Mesenchymal stem cell (in vitro differentiated cells and primary cell): Measurements from ENCODE around the gene G2E3.
A peak's percentile ranks its signal among the peaks of the same experiment; 100 is the strongest.

ENCODE experiments used
- DNase-seq: peaks from one replicate; pipeline ENCODE4 v3.0.0-alpha.2; 2013
- H2AFZ ChIP-seq: one replicate; pipeline ENCODE4 v1.6.1; 2013; ENCODE audit warnings: low read depth, mild to moderate bottlenecking, control low read depth, inconsistent platforms, low read length, moderate library complexity
- H2AK5ac ChIP-seq: 2 replicates; pipeline ENCODE4 v1.6.1; 2013; ENCODE audit warnings: low read length, moderate library complexity, mild to moderate bottlenecking, inconsistent platforms; ENCODE audit not compliant: severe bottlenecking
- H2BK120ac ChIP-seq: one replicate; pipeline ENCODE4 v1.6.1; 2013; ENCODE audit warnings: low read depth, mild to moderate bottlenecking, inconsistent platforms, low read length, moderate library complexity
- H2BK12ac ChIP-seq, 2 experiments: one replicate each; pipeline ENCODE4 v1.6.1; 2013; ENCODE audit warnings: inconsistent platforms in 2 of 2, low read length in 2 of 2, mild to moderate bottlenecking in 2 of 2, moderate library complexity in 2 of 2, control low read depth in 1 of 2
- H2BK15ac ChIP-seq: one replicate; pipeline ENCODE4 v1.6.1; 2013; ENCODE audit warnings: mild to moderate bottlenecking, low read depth, inconsistent platforms; ENCODE audit not compliant: poor library complexity, severe bottlenecking
- H2BK5ac ChIP-seq: 2 replicates; pipeline ENCODE4 v1.6.1; 2013; ENCODE audit warnings: low read depth, mild to moderate bottlenecking, low read length, control low read depth, inconsistent platforms; ENCODE audit not compliant: poor library complexity, severe bottlenecking
- H3K14ac ChIP-seq, 2 experiments: one replicate each; pipeline ENCODE4 v1.6.1; 2013; ENCODE audit warnings: inconsistent platforms in 2 of 2, low read length in 2 of 2, control low read depth in 1 of 2, mild to moderate bottlenecking in 1 of 2, moderate library complexity in 1 of 2
- H3K18ac ChIP-seq, 2 experiments: one replicate each; pipeline ENCODE4 v1.6.1; 2013; ENCODE audit warnings: inconsistent platforms in 2 of 2, low read length in 2 of 2, control low read depth in 1 of 2, low read depth in 1 of 2, mild to moderate bottlenecking in 1 of 2
- H3K23ac ChIP-seq, 2 experiments: one replicate each; pipeline ENCODE4 v1.6.1; 2013; ENCODE audit warnings: inconsistent platforms in 2 of 2, low read length in 2 of 2, mild to moderate bottlenecking in 2 of 2, moderate library complexity in 2 of 2, control low read depth in 1 of 2
- H3K27ac ChIP-seq: 2 replicates; pipeline ENCODE4 v1.5.1; 2013; ENCODE audit warnings: mild to moderate bottlenecking, moderate library complexity, low read length, control low read depth, inconsistent platforms; ENCODE audit not compliant: poor library complexity, severe bottlenecking
- H3K27me3 ChIP-seq, 2 experiments: 2 replicates each; pipeline versions ENCODE4 v1.6.1 to v1.7.0; 2013; ENCODE audit warnings: low read length in 2 of 2, mild to moderate bottlenecking in 2 of 2, moderate library complexity in 2 of 2, control low read depth in 1 of 2, inconsistent platforms in 1 of 2; ENCODE audit not compliant: control insufficient read depth in 1 of 2, insufficient read depth in 1 of 2
- H3K36me3 ChIP-seq, 2 experiments: 2 replicates each; pipeline versions ENCODE4 v1.6.1 to v1.7.0; 2013; ENCODE audit warnings: low read length in 2 of 2, control low read depth in 1 of 2, inconsistent platforms in 1 of 2, low read depth in 1 of 2, mild to moderate bottlenecking in 1 of 2; ENCODE audit not compliant: insufficient read depth in 2 of 2, control insufficient read depth in 1 of 2
- H3K4ac ChIP-seq, 2 experiments: one replicate each; pipeline ENCODE4 v1.6.1; 2013; ENCODE audit warnings: inconsistent platforms in 2 of 2, low read length in 2 of 2, mild to moderate bottlenecking in 2 of 2, moderate library complexity in 2 of 2, control low read depth in 1 of 2, low read depth in 1 of 2
- H3K4me1 ChIP-seq: 2 replicates; pipeline ENCODE4 v1.6.1; 2013; ENCODE audit warnings: low read depth, low read length, control low read depth; ENCODE audit not compliant: control insufficient read depth, insufficient read depth
- H3K4me2 ChIP-seq: 2 replicates; pipeline ENCODE4 v1.6.1; 2013; ENCODE audit warnings: low read length, mild to moderate bottlenecking, inconsistent platforms; ENCODE audit not compliant: poor library complexity, severe bottlenecking
- H3K4me3 ChIP-seq, 2 experiments: 2 replicates each; pipeline versions ENCODE4 v1.5.1 to v1.7.0; 2013; ENCODE audit warnings: low read length in 2 of 2, mild to moderate bottlenecking in 2 of 2, control low read depth in 1 of 2, low read depth in 1 of 2; ENCODE audit not compliant: insufficient read depth in 1 of 2
- H3K79me1 ChIP-seq: replicated peaks from 2 replicates; pipeline ENCODE4 v1.6.1; 2013; ENCODE audit warnings: mild to moderate bottlenecking, control low read depth, low read length, inconsistent platforms; ENCODE audit not compliant: poor library complexity, severe bottlenecking
- H3K9ac ChIP-seq: 2 replicates; pipeline ENCODE4 v1.7.0; 2013; ENCODE audit warnings: mild to moderate bottlenecking, low read length, moderate library complexity
- H3K9me3 ChIP-seq: 2 replicates; pipeline ENCODE4 v1.7.0; 2013; ENCODE audit warnings: mild to moderate bottlenecking, low read length; ENCODE audit not compliant: control insufficient read depth
- H4K8ac ChIP-seq: one replicate; pipeline ENCODE4 v1.6.1; 2013; ENCODE audit warnings: inconsistent platforms, mild to moderate bottlenecking, low read length, moderate library complexity
- H4K91ac ChIP-seq: one replicate; pipeline ENCODE4 v1.6.1; 2013; ENCODE audit warnings: mild to moderate bottlenecking, low read length, inconsistent platforms
- WGBS: methylation state at CpG from one replicate; pipeline ENCODE4 v1.1.7; 2013; ENCODE audit warnings: mixed read lengths; 5-methylcytosine and 5-hydroxymethylcytosine counted together

Gene G2E3

DNA sequence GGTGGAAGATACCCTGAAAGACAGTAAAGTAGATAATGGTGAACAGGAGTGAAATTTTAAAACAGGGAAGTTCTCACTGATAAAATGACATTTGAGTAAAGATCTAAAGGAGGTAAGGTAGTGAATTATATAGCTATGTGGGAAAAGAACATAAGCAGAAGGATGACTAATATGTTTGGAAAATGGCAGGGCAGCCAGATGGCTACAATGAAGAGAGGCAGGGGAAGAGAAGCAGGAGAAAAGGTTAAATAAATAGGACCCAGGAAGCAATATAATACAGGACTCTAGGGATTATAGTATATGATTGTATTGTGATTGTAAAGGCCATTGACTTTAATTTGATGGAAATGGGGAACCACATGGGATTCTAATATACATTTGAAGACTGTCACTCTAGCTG, 96.2 kb downstream of the G2E3 start:
- H3K4me1 ChIP-seq, result no peaks in the 10 kb centered on the region
- no peak overlapping the region for H2AK5ac ChIP-seq
- peaks cover 20% of the 10 kb centered on the region for H3K79me1 ChIP-seq
- no peak overlapping the region for H3K14ac ChIP-seq
- no peak overlapping the region for H3K4me3 ChIP-seq
- H4K8ac ChIP-seq, result no peak overlapping the region
- H3K27me3 ChIP-seq, result no peaks in the 10 kb centered on the region
- H3K36me3 ChIP-seq, result peaks cover 18 to 89% of the 10 kb centered on the region in 2 experiments
- no peak overlapping the region for H2AFZ ChIP-seq
- H3K18ac ChIP-seq, result no peak overlapping the region
- H2BK12ac ChIP-seq, result no peak overlapping the region
- no peak overlapping the region for H3K4ac ChIP-seq
- H2BK120ac ChIP-seq, result no peak overlapping the region
- H3K23ac ChIP-seq, result no peak overlapping the region
- no peak overlapping the region for H2BK5ac ChIP-seq
- H4K91ac ChIP-seq, result no peak overlapping the region
- H3K9me3 ChIP-seq, result no peaks in the 10 kb centered on the region
- H2BK15ac ChIP-seq, result no peak overlapping the region
- H3K4me2 ChIP-seq, result no peak overlapping the region
- H3K27ac ChIP-seq, result no peak overlapping the region
- no peak overlapping the region for H3K9ac ChIP-seq
- peak; percentile 30 for DNase-seq

GRCh38 chr14:30655658-30656057, 96.7 kb downstream of the G2E3 start:
- no peak overlapping the region for H4K91ac ChIP-seq
- H3K36me3 ChIP-seq, result peaks cover 18 to 89% of the 10 kb centered on the region in 2 experiments
- no peak overlapping the region for H2BK120ac ChIP-seq
- no peaks in the 10 kb centered on the region for H3K27me3 ChIP-seq
- DNase-seq, result no peak
- peaks cover 19% of the 10 kb centered on the region for H3K79me1 ChIP-seq
- H2AFZ ChIP-seq, result no peak overlapping the region
- no peak overlapping the region for H3K4ac ChIP-seq
- peak overlapping the region in 1 of 2 experiments; percentile 33 for H2BK12ac ChIP-seq
- H2AK5ac ChIP-seq, result no peak overlapping the region
- no peak overlapping the region for H3K27ac ChIP-seq
- no peaks in the 10 kb centered on the region for H3K4me1 ChIP-seq
- no peak overlapping the region for H3K18ac ChIP-seq
- H3K23ac ChIP-seq, result no peak overlapping the region
- H3K9ac ChIP-seq, result no peak overlapping the region
- H3K9me3 ChIP-seq, result no peaks in the 10 kb centered on the region
- no peak overlapping the region for H4K8ac ChIP-seq
- H3K4me3 ChIP-seq, result no peak overlapping the region
- no peak overlapping the region for H3K14ac ChIP-seq
- WGBS, result 100% methylated on average over 2 of the region's 3 CpGs
- H2BK5ac ChIP-seq, result no peak overlapping the region
- no peak overlapping the region for H3K4me2 ChIP-seq
- no peak overlapping the region for H2BK15ac ChIP-seq

- no peak overlapping the region for H3K9ac ChIP-seq
- H2BK12ac ChIP-seq, result no peak overlapping the region
- no peak overlapping the region for H2AFZ ChIP-seq
- 72% methylated on average over 8 of the region's 8 CpGs for WGBS
- no peak overlapping the region for H2BK5ac ChIP-seq
- no peak overlapping the region for H3K4me3 ChIP-seq
- H3K23ac ChIP-seq, result no peak overlapping the region
- H4K8ac ChIP-seq, result peak overlapping the region; percentile 64
- no peak overlapping the region for H2BK120ac ChIP-seq
- H3K14ac ChIP-seq, result no peak overlapping the region
- no peaks in the 10 kb centered on the region for H3K27me3 ChIP-seq
- H4K91ac ChIP-seq, result no peak overlapping the region
- no peaks in the 10 kb centered on the region for H3K4me1 ChIP-seq
- no peak overlapping the region for H3K27ac ChIP-seq
- H3K4me2 ChIP-seq, result no peak overlapping the region
- no peak overlapping the region for H2BK15ac ChIP-seq
- H3K9me3 ChIP-seq, result no peaks in the 10 kb centered on the region
- peaks cover 21% of the 10 kb centered on the region for H3K79me1 ChIP-seq
- H3K18ac ChIP-seq, result no peak overlapping the region
- peak; percentile 53 for DNase-seq
- H3K36me3 ChIP-seq, result peaks cover 18 to 89% of the 10 kb centered on the region in 2 experiments
- H2AK5ac ChIP-seq, result peak overlapping the region; percentile 37
- no peak overlapping the region for H3K4ac ChIP-seq
These were observed 97.3 kb downstream of the G2E3 start for GRCh38 chr14:30656190-30656632.

DNA sequence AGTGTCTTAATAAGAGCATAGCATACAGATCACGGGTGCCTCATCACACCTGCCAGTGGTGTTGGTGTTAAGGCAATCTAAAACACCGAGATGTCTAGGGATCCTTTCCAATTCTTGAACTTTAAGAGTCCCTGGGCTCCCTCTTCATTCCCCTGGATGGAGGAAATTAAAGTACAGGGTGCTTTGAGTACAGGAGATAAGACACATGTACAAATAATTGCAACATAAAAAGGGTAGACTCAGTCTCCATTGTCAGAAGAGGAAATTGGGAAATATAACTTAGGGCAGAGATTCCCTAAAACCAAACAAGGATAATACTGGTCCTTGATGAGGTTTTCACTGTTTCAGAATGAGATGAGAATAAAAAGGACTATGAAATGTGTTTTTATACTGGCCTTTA, 98.1 kb downstream of the G2E3 start:
- no peak overlapping the region for H4K8ac ChIP-seq
- H3K27ac ChIP-seq, result no peak overlapping the region
- no peak overlapping the region for H3K23ac ChIP-seq
- H4K91ac ChIP-seq, result no peak overlapping the region
- H3K9ac ChIP-seq, result no peak overlapping the region
- H3K36me3 ChIP-seq, result peaks cover 18 to 89% of the 10 kb centered on the region in 2 experiments
- DNase-seq, result no peak
- no peaks in the 10 kb centered on the region for H3K27me3 ChIP-seq
- no peak overlapping the region for H2BK15ac ChIP-seq
- 100% methylated on average over 1 of the region's 2 CpGs for WGBS
- no peaks in the 10 kb centered on the region for H3K9me3 ChIP-seq
- H2BK120ac ChIP-seq, result no peak overlapping the region
- no peak overlapping the region for H3K18ac ChIP-seq
- peaks cover 17% of the 10 kb centered on the region for H3K79me1 ChIP-seq
- no peak overlapping the region for H2BK5ac ChIP-seq
- no peak overlapping the region for H2AFZ ChIP-seq
- no peaks in the 10 kb centered on the region for H3K4me1 ChIP-seq
- H3K4me3 ChIP-seq, result no peak overlapping the region
- no peak overlapping the region for H3K4ac ChIP-seq
- H3K4me2 ChIP-seq, result no peak overlapping the region
- no peak overlapping the region for H2AK5ac ChIP-seq
- H3K14ac ChIP-seq, result no peak overlapping the region
- no peak overlapping the region for H2BK12ac ChIP-seq
